ENCODE data around the gene HELZ.

- no peak for TF ChIP-seq CTCF (conservative IDR thresholded peaks at IDR 0.05 in 1 of 2, IDR thresholded peaks at IDR 0.05 in 1 of 2; ENCODE audit: extremely low read depth in 1 of 2, insufficient read depth in 1 of 2, low read depth in 1 of 2, low read length in 2 of 2)
- TF ChIP-seq EZH2 (IDR thresholded peaks at IDR 0.05; ENCODE audit: borderline replicate concordance, low read length) = no peak
Observed at GRCh38 chr17:67161573-67161972, 83.4 kb downstream of the HELZ start.

All from mammary epithelial cell (primary cell).